Liver (tissue), 9 donors: ENCODE results near the gene EEFSEC. TPM values are rescaled to one million over a fixed set of nuclear protein-coding genes. Genes with fewer than 3 reads are reported as not detected.

Experiments used
- DNase-seq: peaks from one replicate; pipeline ENCODE4 v3.0.0-alpha.2; 2017; ENCODE audit warnings: low spot score
- H3K27ac ChIP-seq, 2 donors: one replicate each; pipeline ENCODE4 v1.7.0; 2013; ENCODE audit warnings: inconsistent platforms in 2 of 2, low read length in 2 of 2, control low read depth in 1 of 2, low read depth in 1 of 2, mild to moderate bottlenecking in 1 of 2
- H3K27me3 ChIP-seq, 4 donors: one replicate each; pipeline versions ENCODE4 v1.6.1 to v1.7.0; 2013; ENCODE audit warnings: low read length in 3 of 4, inconsistent platforms in 1 of 4, mild to moderate bottlenecking in 1 of 4, moderate library complexity in 1 of 4; ENCODE audit not compliant: control insufficient read depth in 4 of 4, insufficient read depth in 4 of 4
- H3K36me3 ChIP-seq, 4 donors: one replicate each; pipeline versions ENCODE4 v1.6.1 to v1.7.0; 2013; ENCODE audit warnings: low read length in 3 of 4, mild to moderate bottlenecking in 3 of 4, low read depth in 1 of 4, moderate library complexity in 1 of 4; ENCODE audit not compliant: control insufficient read depth in 4 of 4, insufficient read depth in 3 of 4
- H3K4me1 ChIP-seq, 4 donors: one replicate each; pipeline versions ENCODE4 v1.6.1 to v1.7.0; 2013; ENCODE audit warnings: low read length in 3 of 4, mild to moderate bottlenecking in 3 of 4, moderate library complexity in 1 of 4; ENCODE audit not compliant: control insufficient read depth in 4 of 4, insufficient read depth in 4 of 4
- H3K4me3 ChIP-seq, 3 donors: one replicate each; pipeline versions ENCODE4 v1.6.1 to v1.7.0; 2013; ENCODE audit warnings: low read length in 3 of 3, control low read depth in 1 of 3, low read depth in 1 of 3, mild to moderate bottlenecking in 1 of 3
- H3K9ac ChIP-seq, 2 donors: one replicate each; pipeline ENCODE4 v1.7.0; 2013; ENCODE audit warnings: low read length in 2 of 2, mild to moderate bottlenecking in 2 of 2, moderate library complexity in 2 of 2, control low read depth in 1 of 2, low read depth in 1 of 2
- H3K9me3 ChIP-seq, 4 donors: one replicate each; pipeline versions ENCODE4 v1.6.1 to v1.7.0; 2013; ENCODE audit warnings: low read length in 3 of 4; ENCODE audit not compliant: control insufficient read depth in 4 of 4
- ATF3 ChIP-seq: IDR thresholded peaks from 2 replicates; pipeline ENCODE4 v1.6.1; 2016; ENCODE audit warnings: antibody characterized with exemption
- CTCF ChIP-seq: fragments of 150-350 bp; IDR thresholded peaks from 2 replicates; pipeline ENCODE4 v1.5.1; 2017; ENCODE audit warnings: improper control_type of control experiment, low read depth, low read length; ENCODE audit not compliant: missing input control
- FOXA1 ChIP-seq: IDR thresholded peaks from 2 replicates; pipeline ENCODE4 v1.6.1; 2016; ENCODE audit warnings: antibody characterized with exemption
- FOXA2 ChIP-seq: IDR thresholded peaks from 2 replicates; pipeline ENCODE4 v1.6.1; 2016; ENCODE audit warnings: antibody characterized with exemption
- GABPA ChIP-seq, 2 donors: IDR thresholded peaks in 1 of 2; conservative IDR thresholded peaks in 1 of 2; 2 replicates each; pipeline ENCODE4 v1.6.1; 2016; ENCODE audit warnings: antibody characterized with exemption in 2 of 2, mild to moderate bottlenecking in 1 of 2, moderate library complexity in 1 of 2
- HNF4A ChIP-seq, 2 donors: conservative IDR thresholded peaks; 2 replicates each; pipeline ENCODE4 v1.6.1; 2016; ENCODE audit warnings: antibody characterized with exemption in 2 of 2, mild to moderate bottlenecking in 2 of 2
- HNF4G ChIP-seq: IDR thresholded peaks from 2 replicates; pipeline ENCODE4 v1.6.1; 2016; ENCODE audit warnings: antibody characterized with exemption
- JUND ChIP-seq, 2 donors: IDR thresholded peaks; 2 replicates each; pipeline ENCODE4 v1.6.1; 2016; ENCODE audit warnings: antibody characterized with exemption in 2 of 2
- MAX ChIP-seq: IDR thresholded peaks from 2 replicates; pipeline ENCODE4 v1.6.1; 2016; ENCODE audit warnings: antibody characterized with exemption
- NR2F2 ChIP-seq: IDR thresholded peaks from 2 replicates; pipeline ENCODE4 v1.6.1; 2016; ENCODE audit warnings: antibody characterized with exemption
- RAD21 ChIP-seq, 2 donors: IDR thresholded peaks; 2 replicates each; pipeline ENCODE4 v1.6.1; 2016; ENCODE audit warnings: antibody characterized with exemption in 2 of 2, mild to moderate bottlenecking in 2 of 2
- RXRA ChIP-seq, 2 donors: IDR thresholded peaks; 2 replicates each; pipeline ENCODE4 v1.6.1; 2017 to 2018; ENCODE audit warnings: antibody characterized with exemption in 2 of 2, mild to moderate bottlenecking in 1 of 2
- SP1 ChIP-seq: IDR thresholded peaks from 2 replicates; pipeline ENCODE4 v1.6.1; 2018; ENCODE audit warnings: antibody characterized with exemption, mild to moderate bottlenecking
- YY1 ChIP-seq: IDR thresholded peaks from 2 replicates; pipeline ENCODE4 v1.6.1; 2016; ENCODE audit warnings: antibody characterized with exemption, mild to moderate bottlenecking
- ZBTB33 ChIP-seq: IDR thresholded peaks from 2 replicates; pipeline ENCODE4 v1.6.1; 2016; ENCODE audit warnings: antibody characterized with exemption
- WGBS: extraction: QIAGEN DNeasy Blood & Tissue Kit; methylation state at CpG from one replicate; pipeline ENCODE4 v1.1.7; 2013; 5-methylcytosine and 5-hydroxymethylcytosine counted together
- polyA plus RNA-seq, 2 donors: library from polyadenylated mRNA; stranded (reverse) in 1 of 2; unstranded in 1 of 2; fragments of 200-250 nt in 1 of 2; fragments of >200 nt in 1 of 2; fragmentation: Nextera tagmentation in 1 of 2; extraction: Ambion mirVana in 1 of 2; gene quantifications; one replicate each; pipeline versions ENCODE4 v1.2.1 to v1.2.3, GENCODE V29; 2013 to 2015
- total RNA-seq, 2 donors: library from RNA; depleted of rRNA; stranded (reverse); fragments of >200 nt; gene quantifications; one replicate each; pipeline ENCODE4 v1.2.3, GENCODE V29; 2014
- donor health status: healthy.
- donor health status: healthy.
- donor health status: healthy.
- donor health status: healthy.
- donor health status: healthy.

Gene EEFSEC
- total and polyA plus RNA-seq, 4 donors: 8.4 to 13.1 (median 10.7) TPM

- TF ChIP-seq ATF3 (no peak), RXRA (IDR thresholded peaks at IDR 0.05) (no peak), GABPA (IDR thresholded peaks at IDR 0.05 in 1 of 2, conservative IDR thresholded peaks at IDR 0.05 in 1 of 2) (no peak)
Observed at GRCh38 chr3:128128251-128128650, 25.0 kb upstream of the EEFSEC start (continued).

- Histone ChIP-seq H3K9me3 (peaks cover 0 to 6% (median 0%) of the 10 kb centered on the region in 4 donors), H3K36me3 (no peaks in the 10 kb centered on the region), H3K27ac (peak overlapping the region in 1 of 2 donors; percentile 46), H3K4me1 (peaks cover 0 to 10% (median 6%) of the 10 kb centered on the region in 4 donors), H3K27me3 (no peaks in the 10 kb centered on the region), H3K9ac (no peak overlapping the region), H3K4me3 (no peak overlapping the region)
- 79% methylated on average over 7 of the region's 7 CpGs for WGBS
- TF ChIP-seq ATF3 (no peak), JUND (IDR thresholded peaks at IDR 0.05) (no peak), HNF4A (conservative IDR thresholded peaks at IDR 0.05) (peak; percentile 84 to 87), GABPA (IDR thresholded peaks at IDR 0.05 in 1 of 2, conservative IDR thresholded peaks at IDR 0.05 in 1 of 2) (no peak), SP1 (peak; percentile 70), FOXA2 (no peak), RXRA (IDR thresholded peaks at IDR 0.05) (peak in 1 of 2 donors; percentile 51), RAD21 (IDR thresholded peaks at IDR 0.05) (peak; percentile 12 to 30)
- no peak for DNase-seq
Observed at GRCh38 chr3:128131897-128132646, 21.2 kb upstream of the EEFSEC start.

GRCh38 chr3:128133273-128133883, 19.9 kb upstream of the EEFSEC start:
- Histone ChIP-seq H3K9ac (no peak overlapping the region), H3K36me3 (no peaks in the 10 kb centered on the region), H3K4me3 (no peak overlapping the region), H3K9me3 (peaks cover 0 to 6% (median 0%) of the 10 kb centered on the region in 4 donors), H3K27me3 (no peaks in the 10 kb centered on the region), H3K27ac (no peak overlapping the region), H3K4me1 (peaks cover 0 to 10% (median 4%) of the 10 kb centered on the region in 4 donors)
- DNase-seq: peak; percentile 62
- WGBS: 68% methylated on average over 3 of the region's 3 CpGs
- TF ChIP-seq HNF4G (no peak), RAD21 (IDR thresholded peaks at IDR 0.05) (peak; percentile 87 to 88), CTCF (peak; percentile 74), RXRA (IDR thresholded peaks at IDR 0.05) (peak in 1 of 2 donors; percentile 4), ATF3 (no peak)

GRCh38 chr3:128143496-128143895, 9.8 kb upstream of the EEFSEC start:
- Histone ChIP-seq H3K27me3 (no peaks in the 10 kb centered on the region), H3K36me3 (peaks cover 0 to 5% (median under 1%) of the 10 kb centered on the region in 4 donors), H3K4me1 (no peaks in the 10 kb centered on the region), H3K9me3 (no peaks in the 10 kb centered on the region), H3K4me3 (no peak overlapping the region), H3K9ac (no peak overlapping the region), H3K27ac (no peak overlapping the region)
- no peak for TF ChIP-seq YY1
- TF ChIP-seq GABPA (IDR thresholded peaks at IDR 0.05 in 1 of 2, conservative IDR thresholded peaks at IDR 0.05 in 1 of 2): no peak
- TF ChIP-seq NR2F2: no peak
- TF ChIP-seq FOXA2: no peak
- no peak for TF ChIP-seq MAX
- no peak for TF ChIP-seq SP1
- TF ChIP-seq FOXA1: no peak
- no peak for TF ChIP-seq CTCF
- TF ChIP-seq ATF3: no peak
- no peak for TF ChIP-seq ZBTB33
- WGBS: 68% methylated on average over 4 of the region's 4 CpGs
- peak; percentile 30 for DNase-seq
